Progenitor cell of endocrine pancreas (in vitro differentiated cells): ENCODE data around the gene SELENOS. TPM values are rescaled to one million over a fixed set of nuclear protein-coding genes. Genes with fewer than 3 reads are reported as not detected.

Experiments used
- DNase-seq: peaks from one replicate; pipeline ENCODE4 v3.0.0; 2021; ENCODE audit warnings: low spot score; ENCODE audit not compliant: unreplicated experiment
- H3K27ac Mint-ChIP-seq: 2 replicates; pipeline ENCODE4 v1.8.0; 2021; ENCODE audit warnings: mild to moderate bottlenecking, moderate library complexity, mixed read lengths
- H3K27me3 Mint-ChIP-seq: 2 replicates; pipeline ENCODE4 v1.8.0; 2021; ENCODE audit warnings: mixed read lengths
- H3K36me3 Mint-ChIP-seq: 2 replicates; pipeline ENCODE4 v1.8.0; 2022; ENCODE audit warnings: mixed read lengths; ENCODE audit not compliant: insufficient read depth
- H3K4me1 Mint-ChIP-seq: 2 replicates; pipeline ENCODE4 v1.8.0; 2021; ENCODE audit warnings: low read depth, mixed read lengths
- H3K4me3 Mint-ChIP-seq: 2 replicates; pipeline ENCODE4 v1.8.0; 2021; ENCODE audit warnings: low read depth, mild to moderate bottlenecking, moderate library complexity, mixed read lengths
- H3K9me3 Mint-ChIP-seq: 2 replicates; pipeline ENCODE4 v1.8.0; 2021; ENCODE audit warnings: low read depth, mixed read lengths
- total RNA-seq: library from RNA; stranded (reverse); gene quantifications from 2 replicates; pipeline ENCODE4 v1.2.1, GENCODE V29; 2021
- TF ChIP-seq, protein P1 (sequence below): fragments of 200-600 bp; sonication (generic); IDR thresholded peaks from one replicate; pipeline ENCODE4 v1.5.0; 2021; ENCODE audit warnings: antibody characterized with exemption, mild to moderate bottlenecking; ENCODE audit not compliant: unreplicated experiment

SELENOS gene
- total RNA-seq, 1 donor from 2014 or later = 51.9 TPM

DNA sequence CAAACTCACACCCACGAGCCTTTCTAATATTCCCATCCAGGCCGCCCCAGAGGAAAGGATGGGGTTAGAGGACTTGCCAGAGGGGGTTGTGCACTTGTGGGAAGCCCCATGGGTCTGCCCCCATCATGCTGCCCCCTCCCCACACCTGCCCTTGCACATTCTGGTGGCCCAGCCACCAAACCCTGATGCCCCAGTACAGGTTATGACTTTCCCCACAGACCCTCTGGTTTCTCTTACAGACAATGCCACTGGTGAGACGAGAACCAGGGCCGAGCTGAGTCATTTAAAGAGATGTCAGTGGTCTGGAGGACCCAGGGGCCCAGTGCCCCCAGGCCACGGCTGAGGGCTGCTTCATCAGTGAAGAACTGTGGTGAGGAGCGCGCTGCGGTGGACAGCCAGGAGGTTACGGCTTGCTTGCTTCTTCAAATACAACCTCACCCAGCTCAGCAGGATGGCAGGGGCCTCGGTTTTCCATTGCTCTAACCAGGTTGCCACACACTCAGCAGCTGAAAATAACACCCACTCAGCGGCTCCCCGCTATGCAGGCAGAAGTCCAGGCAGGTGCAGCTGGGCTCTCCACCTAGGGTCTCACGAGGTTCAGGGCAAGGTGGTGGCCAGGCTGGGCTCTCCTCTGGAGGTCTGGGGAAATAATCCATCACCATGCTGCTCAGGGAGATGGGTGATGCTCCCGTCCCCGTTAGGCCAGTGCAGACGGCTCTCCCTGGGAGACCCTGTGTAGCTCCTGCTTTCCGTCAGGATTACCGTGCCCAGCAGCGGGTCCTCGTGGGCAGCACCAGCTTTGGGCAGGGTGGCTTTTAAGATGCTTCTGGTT, 31.5 kb upstream of the SELENOS start:
- no peaks in the 10 kb centered on the region for H3K4me1 Mint-ChIP-seq

DNA sequence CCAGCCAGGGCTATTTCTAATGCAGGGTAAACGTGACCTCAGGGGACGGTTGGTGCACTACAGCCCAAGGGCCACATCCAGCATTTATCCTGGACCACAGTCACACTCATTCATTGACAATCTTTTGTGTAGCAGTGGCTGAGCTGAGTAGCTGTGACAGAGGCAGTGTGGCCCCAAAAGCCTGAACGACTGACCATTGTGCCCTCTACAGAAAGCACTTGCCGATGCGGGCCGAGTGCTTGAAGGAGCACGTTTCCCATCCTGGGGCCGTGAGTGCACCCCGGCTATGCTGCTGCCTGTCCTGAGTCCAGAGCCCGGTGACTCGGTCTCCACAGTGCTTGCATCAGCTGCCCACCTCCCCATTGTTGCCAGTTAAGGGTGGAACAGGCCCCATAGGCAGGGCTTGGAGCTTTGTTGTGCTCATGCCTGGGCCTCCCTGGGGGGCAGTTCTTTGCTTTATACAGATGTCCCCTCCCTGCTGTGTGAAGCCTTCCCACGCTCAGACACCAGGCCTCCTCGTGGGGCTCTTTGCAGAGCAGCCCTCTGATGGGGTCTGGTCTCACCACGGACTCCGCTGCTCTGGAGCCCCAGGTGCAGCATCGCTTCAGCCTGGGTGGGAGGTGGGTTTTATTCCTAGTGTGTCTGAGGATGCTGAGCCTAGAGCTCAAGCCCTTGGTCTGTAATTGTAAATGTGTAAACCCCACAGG, 30.8 kb upstream of the SELENOS start:
- TF ChIP-seq, protein P1, sequence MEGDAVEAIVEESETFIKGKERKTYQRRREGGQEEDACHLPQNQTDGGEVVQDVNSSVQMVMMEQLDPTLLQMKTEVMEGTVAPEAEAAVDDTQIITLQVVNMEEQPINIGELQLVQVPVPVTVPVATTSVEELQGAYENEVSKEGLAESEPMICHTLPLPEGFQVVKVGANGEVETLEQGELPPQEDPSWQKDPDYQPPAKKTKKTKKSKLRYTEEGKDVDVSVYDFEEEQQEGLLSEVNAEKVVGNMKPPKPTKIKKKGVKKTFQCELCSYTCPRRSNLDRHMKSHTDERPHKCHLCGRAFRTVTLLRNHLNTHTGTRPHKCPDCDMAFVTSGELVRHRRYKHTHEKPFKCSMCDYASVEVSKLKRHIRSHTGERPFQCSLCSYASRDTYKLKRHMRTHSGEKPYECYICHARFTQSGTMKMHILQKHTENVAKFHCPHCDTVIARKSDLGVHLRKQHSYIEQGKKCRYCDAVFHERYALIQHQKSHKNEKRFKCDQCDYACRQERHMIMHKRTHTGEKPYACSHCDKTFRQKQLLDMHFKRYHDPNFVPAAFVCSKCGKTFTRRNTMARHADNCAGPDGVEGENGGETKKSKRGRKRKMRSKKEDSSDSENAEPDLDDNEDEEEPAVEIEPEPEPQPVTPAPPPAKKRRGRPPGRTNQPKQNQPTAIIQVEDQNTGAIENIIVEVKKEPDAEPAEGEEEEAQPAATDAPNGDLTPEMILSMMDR = no peak
- no peaks in the 10 kb centered on the region for H3K27me3 Mint-ChIP-seq
- H3K27ac Mint-ChIP-seq = no peak overlapping the region
- H3K4me3 Mint-ChIP-seq = no peak overlapping the region
- no peaks in the 10 kb centered on the region for H3K36me3 Mint-ChIP-seq
- H3K9me3 Mint-ChIP-seq = no peaks in the 10 kb centered on the region
- DNase-seq = no peak
- H3K4me1 Mint-ChIP-seq = no peaks in the 10 kb centered on the region

More for the DNA sequence above, 31.5 kb upstream of the SELENOS start:
- Mint-ChIP-seq H3K27ac (no peak overlapping the region), H3K4me3 (no peak overlapping the region), H3K27me3 (peaks cover 1% of the 10 kb centered on the region), H3K9me3 (no peaks in the 10 kb centered on the region), H3K36me3 (no peaks in the 10 kb centered on the region)
- TF ChIP-seq, protein P1 = no peak
- no peak for DNase-seq

DNA sequence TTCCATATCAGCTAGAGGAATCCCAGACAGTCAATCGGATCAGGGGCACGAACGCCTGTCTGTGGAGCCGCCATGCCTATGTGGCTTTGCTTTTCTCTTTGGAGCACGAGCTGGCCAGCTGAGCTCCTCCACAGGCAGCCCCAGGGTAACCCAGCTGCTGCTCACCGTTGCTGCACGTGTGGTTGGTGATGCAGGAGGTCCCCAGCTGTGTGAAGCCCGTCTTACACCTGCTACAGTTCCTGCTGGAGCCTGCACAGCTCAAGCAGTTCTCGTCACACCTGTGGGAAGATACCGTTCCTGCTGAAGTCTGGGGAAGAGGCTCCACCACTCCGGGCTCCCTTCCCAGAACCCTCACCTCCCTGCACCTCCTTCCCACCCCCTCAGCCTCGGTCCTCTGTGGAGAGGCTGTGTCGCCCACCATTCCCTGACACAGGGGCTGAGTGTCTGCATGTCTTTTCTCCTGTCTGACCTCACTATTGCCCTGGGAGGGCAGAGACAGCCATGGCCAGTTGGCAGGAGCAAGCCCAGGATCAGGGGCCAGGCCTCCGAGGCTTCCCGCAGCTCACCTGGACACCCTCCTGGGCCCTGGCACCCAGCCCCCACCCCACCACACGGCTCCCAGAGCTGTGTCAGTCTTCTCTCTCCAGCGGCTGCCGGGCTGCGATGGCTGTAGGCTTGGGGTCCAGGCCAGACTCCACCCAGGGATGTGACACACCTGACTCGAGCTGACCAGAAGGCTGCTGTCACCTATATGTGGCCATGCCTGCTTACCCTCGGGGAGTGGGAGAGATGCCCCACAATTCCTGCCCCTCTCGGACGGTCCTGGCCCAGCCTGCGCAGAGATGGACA, 30.0 kb upstream of the SELENOS start:
- H3K27me3 Mint-ChIP-seq = no peaks in the 10 kb centered on the region
- no peaks in the 10 kb centered on the region for H3K36me3 Mint-ChIP-seq
- no peaks in the 10 kb centered on the region for H3K4me1 Mint-ChIP-seq
- TF ChIP-seq, protein P1 = no peak
- no peak overlapping the region for H3K27ac Mint-ChIP-seq
- no peak overlapping the region for H3K4me3 Mint-ChIP-seq
- no peaks in the 10 kb centered on the region for H3K9me3 Mint-ChIP-seq
- DNase-seq = no peak

DNA sequence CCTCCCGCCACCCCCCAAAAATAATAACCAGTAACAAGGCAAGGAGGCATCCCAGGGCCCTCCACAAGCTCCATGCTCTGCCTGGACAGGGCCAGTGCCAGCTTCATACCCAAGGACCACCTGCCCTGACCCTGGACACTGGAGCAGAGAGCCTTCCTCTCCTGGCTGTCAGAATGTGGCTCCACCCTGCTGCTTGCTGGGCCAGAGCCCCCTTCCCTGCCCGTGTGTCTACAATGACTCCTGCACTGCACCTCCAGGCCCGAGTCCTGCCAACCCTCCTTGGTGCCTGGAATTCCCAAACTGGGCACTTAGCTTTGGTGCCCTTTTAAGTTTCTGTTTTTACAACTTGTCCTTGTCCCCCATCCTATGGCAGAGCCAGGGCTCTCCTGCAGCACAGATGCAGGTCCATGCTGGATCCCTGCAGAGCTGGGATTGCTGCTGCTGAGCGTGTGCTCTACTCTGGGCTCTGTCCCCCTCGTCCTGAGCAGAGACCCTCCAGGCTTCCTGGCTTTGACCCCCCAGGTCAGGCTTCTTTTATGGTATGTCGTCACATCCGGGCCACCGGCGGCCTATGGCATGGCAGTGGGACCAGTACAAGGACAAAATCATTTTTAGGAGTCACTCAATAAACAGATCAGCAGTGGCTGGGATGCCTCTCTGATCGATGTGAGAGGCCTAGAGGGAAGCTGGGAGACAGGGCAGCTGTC, 29.2 kb upstream of the SELENOS start:
- no peak for DNase-seq
- TF ChIP-seq, protein P1 = no peak
- Mint-ChIP-seq H3K4me3 (no peak overlapping the region), H3K4me1 (no peaks in the 10 kb centered on the region), H3K27ac (no peak overlapping the region), H3K9me3 (no peaks in the 10 kb centered on the region), H3K27me3 (no peaks in the 10 kb centered on the region), H3K36me3 (no peaks in the 10 kb centered on the region)
